Suprapubic skin (tissue), 4 donors: ENCODE data around the gene RNPEPL1. TPM values are rescaled to one million over a fixed set of nuclear protein-coding genes. Genes with fewer than 3 reads are reported as not detected.

Source experiments
- DNase-seq, 2 donors: peaks; one replicate each; pipeline ENCODE4 v3.0.0-alpha.2; 2019; ENCODE audit warnings: low spot score in 2 of 2
- H3K27ac ChIP-seq: fragments of 200-600 bp; sonication (generic); one replicate; pipeline ENCODE4 v1.5.1; 2019
- H3K27me3 ChIP-seq: fragments of 200-600 bp; sonication (generic); one replicate; pipeline ENCODE4 v1.5.1; 2019
- H3K36me3 ChIP-seq: fragments of 200-600 bp; sonication (generic); one replicate; pipeline ENCODE4 v1.5.1; 2019
- H3K4me1 ChIP-seq: fragments of 200-600 bp; sonication (generic); one replicate; pipeline ENCODE4 v1.5.1; 2019
- H3K4me3 ChIP-seq: fragments of 200-600 bp; sonication (generic); one replicate; pipeline ENCODE4 v1.5.1; 2019; ENCODE audit warnings: mild to moderate bottlenecking
- H3K9me3 ChIP-seq: fragments of 200-600 bp; sonication (generic); one replicate; pipeline ENCODE4 v1.5.1; 2019
- CTCF ChIP-seq, 2 donors: fragments of 200-600 bp in 1 of 2; fragments of 450-650 bp in 1 of 2; sonication (generic) in 1 of 2; IDR thresholded peaks; one replicate each; pipeline ENCODE4 v1.5.1; 2016 to 2019; ENCODE audit warnings: antibody characterized with exemption in 2 of 2, mild to moderate bottlenecking in 1 of 2, moderate library complexity in 1 of 2
- EP300 ChIP-seq: sonication (generic); formaldehyde crosslinking; IDR thresholded peaks from one replicate; pipeline ENCODE4 v1.6.1; 2017; ENCODE audit warnings: antibody characterized with exemption
- POLR2A ChIP-seq, 2 donors: fragments of 450-650 bp; IDR thresholded peaks; one replicate each; pipeline ENCODE4 v1.6.1; 2017; ENCODE audit warnings: antibody characterized with exemption in 2 of 2, mild to moderate bottlenecking in 2 of 2, moderate library complexity in 2 of 2
- POLR2AphosphoS5 ChIP-seq, 3 donors: sonication (generic); formaldehyde crosslinking; IDR thresholded peaks; one replicate each; pipeline ENCODE4 v1.6.1; 2017; ENCODE audit warnings: antibody characterized with exemption in 3 of 3
- WGBS: methylation state at CpG from one replicate; pipeline ENCODE4 v1.1.5; 2018; 5-methylcytosine and 5-hydroxymethylcytosine counted together
- total RNA-seq, 4 donors: library from RNA; depleted of rRNA; stranded (reverse); fragments of >200 nt; gene quantifications; one replicate each; pipeline ENCODE4 v1.1.0, GENCODE V29; 2016

Gene RNPEPL1
- total RNA-seq, 4 donors from 2014 or later = 70.8 to 104 (median 72.6) TPM

GRCh38 chr2:240618776-240619175 is 50.5 kb downstream of the RNPEPL1 start:
- H3K27me3 ChIP-seq = no peaks in the 10 kb centered on the region
- H3K9me3 ChIP-seq = no peaks in the 10 kb centered on the region
- no peaks in the 10 kb centered on the region for H3K4me1 ChIP-seq
- 81% methylated on average over 6 of the region's 6 CpGs for WGBS
- no peak overlapping the region for H3K27ac ChIP-seq
- H3K36me3 ChIP-seq = no peaks in the 10 kb centered on the region
- H3K4me3 ChIP-seq = no peak overlapping the region
- no peak for TF ChIP-seq EP300
- TF ChIP-seq CTCF (IDR thresholded peaks at IDR 0.05) = no peak
- TF ChIP-seq POLR2A (IDR thresholded peaks at IDR 0.05) = no peak
- TF ChIP-seq POLR2AphosphoS5 (IDR thresholded peaks at IDR 0.05) = no peak
- DNase-seq = no peak

- WGBS = 52% methylated on average over 15 of the region's 19 CpGs
- H3K36me3 ChIP-seq = no peaks in the 10 kb centered on the region
These were observed 51.3 kb downstream of the RNPEPL1 start for GRCh38 chr2:240619506-240620148.

GRCh38 chr2:240620149-240620731 is 52.0 kb downstream of the RNPEPL1 start:
- Histone ChIP-seq H3K4me1 (peaks cover 4% of the 10 kb centered on the region), H3K36me3 (no peaks in the 10 kb centered on the region), H3K27me3 (no peaks in the 10 kb centered on the region), H3K4me3 (no peak overlapping the region), H3K9me3 (no peaks in the 10 kb centered on the region), H3K27ac (no peak overlapping the region)
- DNase-seq = peak; percentile 46 to 77
- WGBS = no CpG with 5 or more reads among the region's 13 CpGs
- TF ChIP-seq POLR2A (IDR thresholded peaks at IDR 0.05) (no peak), CTCF (IDR thresholded peaks at IDR 0.05) (no peak), EP300 (no peak), POLR2AphosphoS5 (IDR thresholded peaks at IDR 0.05) (no peak)

More at GRCh38 chr2:240619506-240620148, 51.3 kb downstream of the RNPEPL1 start:
- H3K9me3 ChIP-seq = no peaks in the 10 kb centered on the region
- TF ChIP-seq POLR2A (IDR thresholded peaks at IDR 0.05) (no peak), POLR2AphosphoS5 (IDR thresholded peaks at IDR 0.05) (no peak), CTCF (IDR thresholded peaks at IDR 0.05) (no peak), EP300 (no peak)
- H3K27ac ChIP-seq = no peak overlapping the region
- DNase-seq = peak in 1 of 2 donors; percentile 61
- no peak overlapping the region for H3K4me3 ChIP-seq
- no peaks in the 10 kb centered on the region for H3K4me1 ChIP-seq
- no peaks in the 10 kb centered on the region for H3K27me3 ChIP-seq

- WGBS = 76% methylated on average over 7 of the region's 7 CpGs
- Histone ChIP-seq H3K9me3 (no peaks in the 10 kb centered on the region), H3K27ac (no peak overlapping the region)
These were observed 52.6 kb downstream of the RNPEPL1 start for GRCh38 chr2:240620859-240621258.

More at GRCh38 chr2:240620859-240621258, 52.6 kb downstream of the RNPEPL1 start:
- H3K36me3 ChIP-seq = no peaks in the 10 kb centered on the region
- H3K4me3 ChIP-seq = no peak overlapping the region
- peaks cover 5% of the 10 kb centered on the region for H3K4me1 ChIP-seq
- H3K27me3 ChIP-seq = no peaks in the 10 kb centered on the region
- no peak for TF ChIP-seq CTCF (IDR thresholded peaks at IDR 0.05)
- DNase-seq = no peak
